DOHH2 (cell line): ENCODE data around the gene SUSD4.

Experiments
- CTCF ChIP-seq: fragments of 200-600 bp; sonication (generic); IDR thresholded peaks from one replicate; pipeline ENCODE4 v1.5.1; 2014; ENCODE audit warnings: antibody characterized with exemption, mild to moderate bottlenecking, low read depth, low read length; ENCODE audit not compliant: poor library complexity, severe bottlenecking
- EZH2phosphoT487 ChIP-seq: fragments of 200-600 bp; sonication (generic); IDR thresholded peaks from 2 replicates; pipeline ENCODE4 v1.6.1; 2017; ENCODE audit warnings: borderline replicate concordance, mild to moderate bottlenecking, antibody characterized with exemption, low read length, moderate library complexity, mixed read lengths

- TF ChIP-seq CTCF (no peak), EZH2phosphoT487 (no peak)
Measured at GRCh38 chr1:223394706-223395105, 30.7 kb upstream of the SUSD4 start.
